Psoas muscle (tissue), 8 donors: Measurements from ENCODE around the gene TXNRD1. TPM values are rescaled to one million over a fixed set of nuclear protein-coding genes. Genes with fewer than 3 reads are reported as not detected.

Experiments used
- ATAC-seq, 4 donors: fragments of 200-7000 bp; cut with Tn5 transposase; one replicate each; pipeline ENCODE4 v1.9.1; 2020; ENCODE audit warnings: moderate library complexity in 3 of 4, mild to moderate bottlenecking in 2 of 4
- DNase-seq, 2 donors: peaks; one replicate each; pipeline ENCODE4 v3.0.0-alpha.2; 2020
- H3K27ac ChIP-seq: fragments of 200-600 bp; one replicate; pipeline ENCODE4 v1.8.0; 2022
- H3K27me3 ChIP-seq, 3 donors: fragments of 200-600 bp in 1 of 3; one replicate each; pipeline versions ENCODE4 v1.6.1 to v1.8.0; 2013 to 2022; ENCODE audit warnings: low read length in 2 of 3, mild to moderate bottlenecking in 2 of 3, moderate library complexity in 1 of 3; ENCODE audit not compliant: insufficient read depth in 3 of 3
- H3K36me3 ChIP-seq, 2 donors: fragments of 200-600 bp in 1 of 2; one replicate each; pipeline versions ENCODE4 v1.6.1 to v1.8.0; 2013 to 2022; ENCODE audit warnings: low read depth in 1 of 2, mild to moderate bottlenecking in 1 of 2, moderate library complexity in 1 of 2; ENCODE audit not compliant: insufficient read depth in 1 of 2
- H3K4me1 ChIP-seq: fragments of 200-600 bp; one replicate; pipeline ENCODE4 v1.8.0; 2022
- H3K4me3 ChIP-seq: fragments of 200-600 bp; one replicate; pipeline ENCODE4 v1.8.0; 2022; ENCODE audit warnings: mild to moderate bottlenecking
- H3K9me3 ChIP-seq: fragments of 200-600 bp; one replicate; pipeline ENCODE4 v1.8.0; 2022
- CTCF ChIP-seq: fragments of 200-600 bp; IDR thresholded peaks from one replicate; pipeline ENCODE4 v1.8.0; 2022; ENCODE audit warnings: antibody characterized with exemption
- WGBS, 3 donors: extraction: QIAGEN DNeasy Blood & Tissue Kit; methylation state at CpG; one replicate each; pipeline versions ENCODE4 v1.1.6 to v1.1.7; 2013; 5-methylcytosine and 5-hydroxymethylcytosine counted together
- intact Hi-C, 2 donors: fragments of 100-400 bp; cut with DNase I; formaldehyde crosslinking; loops; one replicate each; pipeline versions ENCODE4 v1.11.0 to v1.14.2; 2022
- polyA plus RNA-seq, 3 donors: library from polyadenylated mRNA; stranded (reverse); fragments of 200-250 nt; gene quantifications; one replicate each; pipeline ENCODE4 v1.2.3, GENCODE V29; 2013
- total RNA-seq, 4 donors: library from RNA; stranded (reverse); fragmentation: NEBNext Ultra II Directional in 2 of 4; extraction: Animal tissue kit (Norgen Biotek cat#: 25700) in 2 of 4; gene quantifications; one replicate each; pipeline versions ENCODE4 v1.2.1 to v1.2.4, GENCODE V29; 2021 to 2023
- donor health status: healthy with polysubstance abuse.
- donor health status: DM: no; HTN: no; CAD: no; lungs with moderate emphysema.
- donor health status: Bipolar disorder and iron deficiency.
- donor health status: healthy.
- donor health status: DM: yes; HTN: yes; CAD: no.
- donor health status: DM: no; HTN: no; CAD: no.
- donor health status: DM: no; HTN: no; CAD: no.
- donor health status: DM: yes; HTN: yes; CAD: no.

TXNRD1 gene
- total and polyA plus RNA-seq, 7 donors: 46.0 to 249 (median 110) TPM

- Histone ChIP-seq H3K4me1 (peaks cover 51% of the 10 kb centered on the region), H3K27me3 (no peaks in the 10 kb centered on the region), H3K4me3 (no peak overlapping the region), H3K9me3 (no peaks in the 10 kb centered on the region), H3K36me3 (peaks cover 13 to 94% of the 10 kb centered on the region in 2 donors), H3K27ac (no peak overlapping the region)
- ATAC-seq (no peak), DNase-seq (no peak)
- 73 to 92% (median 78%) methylated on average over 11 of the region's 11 CpGs for WGBS, 3 donors
- intact Hi-C loops: no loop called here
- TF ChIP-seq CTCF: no peak
Observed at GRCh38 chr12:104348283-104348993, 132.9 kb downstream of the TXNRD1 start.

- no peaks in the 10 kb centered on the region for H3K9me3 ChIP-seq
- 96 to 98% (median 97%) methylated on average over 2 of the region's 2 CpGs for WGBS, 3 donors
- H3K4me1 ChIP-seq: peaks cover 45% of the 10 kb centered on the region
- H3K36me3 ChIP-seq: peaks cover 13 to 92% of the 10 kb centered on the region in 2 donors
- DNase-seq (no peak), ATAC-seq (no peak)
- no peak overlapping the region for H3K27ac ChIP-seq
- H3K27me3 ChIP-seq: no peaks in the 10 kb centered on the region
- intact Hi-C loops: no loop called here
- no peak overlapping the region for H3K4me3 ChIP-seq
- TF ChIP-seq CTCF: no peak
Observed at GRCh38 chr12:104348994-104349494, 133.5 kb downstream of the TXNRD1 start.

GRCh38 chr12:104350211-104351056 is 134.9 kb downstream of the TXNRD1 start:
- intact Hi-C loops: no loop called here
- H3K27ac ChIP-seq: no peak overlapping the region
- H3K36me3 ChIP-seq: peaks cover 17 to 96% of the 10 kb centered on the region in 2 donors
- ATAC-seq (no peak), DNase-seq (no peak)
- no peak for TF ChIP-seq CTCF
- no peaks in the 10 kb centered on the region for H3K27me3 ChIP-seq
- H3K4me1 ChIP-seq: peaks cover 31% of the 10 kb centered on the region
- H3K9me3 ChIP-seq: no peaks in the 10 kb centered on the region
- no peak overlapping the region for H3K4me3 ChIP-seq
- 88 to 92% (median 90%) methylated on average over 8 of the region's 8 CpGs for WGBS, 3 donors

- no peak overlapping the region for H3K27ac ChIP-seq
- TF ChIP-seq CTCF: no peak
- WGBS, 3 donors: 97 to 99% (median 98%) methylated on average over 4 of the region's 4 CpGs
- peaks cover 22% of the 10 kb centered on the region for H3K4me1 ChIP-seq
- intact Hi-C loops: no loop called here
- no peaks in the 10 kb centered on the region for H3K9me3 ChIP-seq
- ATAC-seq: no peak
- H3K4me3 ChIP-seq: no peak overlapping the region
- no peak for DNase-seq
- no peaks in the 10 kb centered on the region for H3K27me3 ChIP-seq
- peaks cover 17 to 88% of the 10 kb centered on the region in 2 donors for H3K36me3 ChIP-seq
Observed at GRCh38 chr12:104351057-104351983, 135.7 kb downstream of the TXNRD1 start.
